Immature natural killer cell (primary cell): ENCODE measurements around the gene HMG20B. TPM values are rescaled to one million over a fixed set of nuclear protein-coding genes. Genes with fewer than 3 reads are reported as not detected.
A peak's percentile ranks its signal among the peaks of the same experiment; 100 is the strongest.

Source experiments
- DNase-seq, 3 donors: peaks; one replicate each; pipeline ENCODE4 v3.0.0; 2022; ENCODE audit warnings: mixed read lengths in 1 of 3
- H3K27ac Mint-ChIP-seq, 6 donors: one replicate each; pipeline ENCODE4 v1.8.0; 2020; ENCODE audit warnings: mixed read lengths in 6 of 6, mild to moderate bottlenecking in 5 of 6, inconsistent platforms in 4 of 6, moderate library complexity in 3 of 6
- H3K27me3 Mint-ChIP-seq, 3 donors: one replicate each; pipeline ENCODE4 v1.8.0; 2020 to 2021; ENCODE audit warnings: low read depth in 3 of 3, mild to moderate bottlenecking in 3 of 3, mixed read lengths in 3 of 3, moderate library complexity in 3 of 3, inconsistent platforms in 1 of 3
- H3K36me3 Mint-ChIP-seq, 3 donors: one replicate each; pipeline ENCODE4 v1.8.0; 2020; ENCODE audit warnings: mixed read lengths in 3 of 3, inconsistent platforms in 2 of 3, mild to moderate bottlenecking in 2 of 3
- H3K4me1 Mint-ChIP-seq, 2 donors: one replicate each; pipeline ENCODE4 v1.8.0; 2020; ENCODE audit warnings: inconsistent platforms in 2 of 2, mild to moderate bottlenecking in 2 of 2, mixed read lengths in 2 of 2, moderate library complexity in 1 of 2
- H3K4me3 Mint-ChIP-seq, 5 donors: one replicate each; pipeline ENCODE4 v1.8.0; 2020; ENCODE audit warnings: mild to moderate bottlenecking in 5 of 5, mixed read lengths in 5 of 5, inconsistent platforms in 3 of 5, moderate library complexity in 3 of 5
- H3K9me3 Mint-ChIP-seq, 6 donors: one replicate each; pipeline ENCODE4 v1.8.0; 2020; ENCODE audit warnings: mild to moderate bottlenecking in 6 of 6, mixed read lengths in 6 of 6, inconsistent platforms in 4 of 6, moderate library complexity in 3 of 6
- polyA plus RNA-seq, 3 donors: library from polyadenylated mRNA; unstranded; fragments of 300-500 nt; fragmentation: Illumina TruSeq; gene quantifications; one replicate each; pipeline ENCODE4 v1.2.3, GENCODE V29; 2021

The HMG20B gene
- polyA plus RNA-seq, 3 donors from 2014 or later, result 42.9 to 74.8 (median 60.1) TPM

GRCh38 chr19:3589439-3589838 lies 16.7 kb downstream of the HMG20B start:
- no peaks in the 10 kb centered on the region for H3K36me3 Mint-ChIP-seq
- H3K27me3 Mint-ChIP-seq, result peaks cover 0 to 2% (median 1%) of the 10 kb centered on the region in 3 donors
- no peaks in the 10 kb centered on the region for H3K9me3 Mint-ChIP-seq
- no peak overlapping the region for H3K27ac Mint-ChIP-seq
- DNase-seq, result no peak
- no peak overlapping the region for H3K4me3 Mint-ChIP-seq
- peaks cover 0 to 2% of the 10 kb centered on the region in 2 donors for H3K4me1 Mint-ChIP-seq

- no peaks in the 10 kb centered on the region for H3K9me3 Mint-ChIP-seq
These were observed 17.2 kb downstream of the HMG20B start for GRCh38 chr19:3589949-3590348.

GRCh38 chr19:3590991-3591659 lies 18.4 kb downstream of the HMG20B start:
- Mint-ChIP-seq H3K36me3 (no peaks in the 10 kb centered on the region), H3K4me3 (no peak overlapping the region), H3K27ac (peak overlapping the region in 1 of 6 donors; percentile 19), H3K4me1 (peaks cover 0 to 2% of the 10 kb centered on the region in 2 donors), H3K27me3 (peaks cover 0 to 2% (median 1%) of the 10 kb centered on the region in 3 donors), H3K9me3 (no peaks in the 10 kb centered on the region)
- DNase-seq, result no peak

More at GRCh38 chr19:3589949-3590348, 17.2 kb downstream of the HMG20B start:
- H3K27ac Mint-ChIP-seq, result no peak overlapping the region
- H3K27me3 Mint-ChIP-seq, result peaks cover 0 to 2% (median 1%) of the 10 kb centered on the region in 3 donors
- no peak for DNase-seq
- H3K4me1 Mint-ChIP-seq, result peaks cover 0 to 2% of the 10 kb centered on the region in 2 donors
- no peaks in the 10 kb centered on the region for H3K36me3 Mint-ChIP-seq
- no peak overlapping the region for H3K4me3 Mint-ChIP-seq

- Mint-ChIP-seq H3K9me3 (no peaks in the 10 kb centered on the region), H3K36me3 (no peaks in the 10 kb centered on the region), H3K27ac (no peak overlapping the region), H3K4me3 (no peak overlapping the region), H3K4me1 (no peaks in the 10 kb centered on the region), H3K27me3 (no peaks in the 10 kb centered on the region)
- no peak for DNase-seq
These were observed 19.3 kb downstream of the HMG20B start for GRCh38 chr19:3591876-3592613.

- H3K27me3 Mint-ChIP-seq, result no peaks in the 10 kb centered on the region
- H3K36me3 Mint-ChIP-seq, result no peaks in the 10 kb centered on the region
- no peaks in the 10 kb centered on the region for H3K9me3 Mint-ChIP-seq
- DNase-seq, result no peak
- H3K4me1 Mint-ChIP-seq, result no peaks in the 10 kb centered on the region
- H3K4me3 Mint-ChIP-seq, result no peak overlapping the region
- no peak overlapping the region for H3K27ac Mint-ChIP-seq
These were observed 20.4 kb downstream of the HMG20B start for GRCh38 chr19:3593156-3593555.

- Mint-ChIP-seq H3K4me1 (no peaks in the 10 kb centered on the region), H3K9me3 (no peaks in the 10 kb centered on the region), H3K4me3 (no peak overlapping the region), H3K36me3 (no peaks in the 10 kb centered on the region), H3K27ac (no peak overlapping the region), H3K27me3 (no peaks in the 10 kb centered on the region)
- no peak for DNase-seq
These were observed 22.8 kb downstream of the HMG20B start for GRCh38 chr19:3595521-3596061.

GRCh38 chr19:3599776-3600187 lies 27.0 kb downstream of the HMG20B start:
- Mint-ChIP-seq H3K36me3 (no peaks in the 10 kb centered on the region), H3K27ac (no peak overlapping the region), H3K9me3 (no peaks in the 10 kb centered on the region), H3K4me3 (no peak overlapping the region), H3K27me3 (no peaks in the 10 kb centered on the region), H3K4me1 (no peaks in the 10 kb centered on the region)
- no peak for DNase-seq

GRCh38 chr19:3601021-3601420 lies 28.3 kb downstream of the HMG20B start:
- Mint-ChIP-seq H3K27ac (no peak overlapping the region), H3K36me3 (no peaks in the 10 kb centered on the region), H3K4me3 (no peak overlapping the region), H3K4me1 (no peaks in the 10 kb centered on the region), H3K27me3 (no peaks in the 10 kb centered on the region), H3K9me3 (no peaks in the 10 kb centered on the region)
- no peak for DNase-seq

- H3K27ac Mint-ChIP-seq, result no peak overlapping the region
These were observed 30.5 kb downstream of the HMG20B start for GRCh38 chr19:3603121-3603811.

GRCh38 chr19:3604227-3604986 lies 31.7 kb downstream of the HMG20B start:
- no peaks in the 10 kb centered on the region for H3K9me3 Mint-ChIP-seq
- no peak overlapping the region for H3K27ac Mint-ChIP-seq
- H3K4me3 Mint-ChIP-seq, result peak overlapping the region in 1 of 5 donors; percentile 52
- H3K27me3 Mint-ChIP-seq, result no peaks in the 10 kb centered on the region
- H3K36me3 Mint-ChIP-seq, result no peaks in the 10 kb centered on the region
- DNase-seq, result no peak
- peaks cover 16 to 18% of the 10 kb centered on the region in 2 donors for H3K4me1 Mint-ChIP-seq

More at GRCh38 chr19:3603121-3603811, 30.5 kb downstream of the HMG20B start:
- no peak overlapping the region for H3K4me3 Mint-ChIP-seq
- no peaks in the 10 kb centered on the region for H3K9me3 Mint-ChIP-seq
- no peaks in the 10 kb centered on the region for H3K27me3 Mint-ChIP-seq
- DNase-seq, result no peak
- H3K36me3 Mint-ChIP-seq, result no peaks in the 10 kb centered on the region
- H3K4me1 Mint-ChIP-seq, result peaks cover 12 to 13% of the 10 kb centered on the region in 2 donors

GRCh38 chr19:3604987-3605343 lies 32.2 kb downstream of the HMG20B start:
- no peaks in the 10 kb centered on the region for H3K9me3 Mint-ChIP-seq
- no peak overlapping the region for H3K4me3 Mint-ChIP-seq
- H3K36me3 Mint-ChIP-seq, result no peaks in the 10 kb centered on the region
- DNase-seq, result peak; percentile 48 to 53 (median 48)
- no peaks in the 10 kb centered on the region for H3K27me3 Mint-ChIP-seq
- peaks cover 16 to 21% of the 10 kb centered on the region in 2 donors for H3K4me1 Mint-ChIP-seq
- H3K27ac Mint-ChIP-seq, result no peak overlapping the region

- Mint-ChIP-seq H3K4me1 (peaks cover 16 to 21% of the 10 kb centered on the region in 2 donors), H3K9me3 (no peaks in the 10 kb centered on the region), H3K27ac (no peak overlapping the region), H3K4me3 (no peak overlapping the region), H3K36me3 (no peaks in the 10 kb centered on the region), H3K27me3 (no peaks in the 10 kb centered on the region)
- DNase-seq, result no peak
These were observed 32.6 kb downstream of the HMG20B start for GRCh38 chr19:3605361-3605760.

GRCh38 chr19:3605770-3606169 lies 33.0 kb downstream of the HMG20B start:
- Mint-ChIP-seq H3K27ac (no peak overlapping the region), H3K36me3 (no peaks in the 10 kb centered on the region), H3K27me3 (no peaks in the 10 kb centered on the region), H3K4me1 (peaks cover 16 to 22% of the 10 kb centered on the region in 2 donors), H3K9me3 (no peaks in the 10 kb centered on the region), H3K4me3 (no peak overlapping the region)
- DNase-seq, result no peak
